HK-2 (cell line): ENCODE measurements around the gene RO60.

Experiments
- DNase-seq: peaks from one replicate; pipeline ENCODE4 v3.0.0-alpha.2; 2018; ENCODE audit not compliant: unreplicated experiment

Gene RO60

GRCh38 chr1:193060938-193061337 lies 1.5 kb downstream of the RO60 start:
- DNase-seq = no peak

- no peak for DNase-seq
Measured at GRCh38 chr1:193062698-193063463, 3.5 kb downstream of the RO60 start.

DNA sequence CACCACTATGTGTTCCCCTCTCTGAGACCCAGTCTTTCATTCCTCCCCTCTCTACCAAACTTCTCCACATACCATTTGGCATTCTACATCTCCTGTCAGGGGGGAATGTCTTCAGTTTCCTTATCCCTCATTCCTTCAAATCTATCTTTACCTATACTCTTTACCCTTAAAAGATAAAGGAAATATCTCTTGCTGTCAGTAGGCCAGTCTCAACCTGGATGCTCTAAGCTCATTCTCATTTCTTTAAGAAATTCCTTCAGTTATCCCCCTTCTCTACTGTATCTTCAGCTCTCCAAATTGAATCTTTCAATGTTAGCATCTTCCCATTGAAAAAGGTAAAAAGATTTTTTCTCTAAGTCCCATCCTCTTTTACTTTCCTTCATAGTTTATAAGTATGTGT lies 6.5 kb downstream of the RO60 start:
- DNase-seq = no peak

DNA sequence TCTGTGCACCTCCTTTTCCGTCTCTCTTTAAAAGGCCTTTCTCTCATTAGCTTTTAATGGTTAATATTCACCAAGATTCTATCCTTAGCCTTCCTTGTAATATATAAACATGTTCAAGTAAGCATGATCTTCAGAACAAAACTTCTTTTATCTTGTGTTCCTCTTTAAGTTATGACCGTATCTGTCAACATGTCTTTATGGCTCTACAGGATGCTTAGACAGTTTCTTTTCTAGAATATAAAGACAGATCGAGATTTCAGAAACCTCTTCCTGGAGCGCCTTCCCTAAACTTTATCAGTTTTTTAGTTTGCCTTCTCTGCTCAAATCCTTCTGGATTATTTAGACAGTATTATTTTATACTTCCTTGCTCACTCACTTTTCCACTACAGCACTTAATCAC lies 7.2 kb downstream of the RO60 start:
- no peak for DNase-seq

GRCh38 chr1:193068013-193068412 lies 8.6 kb downstream of the RO60 start:
- DNase-seq = no peak

- DNase-seq = no peak
Measured at GRCh38 chr1:193069748-193070385, 10.5 kb downstream of the RO60 start.

DNA sequence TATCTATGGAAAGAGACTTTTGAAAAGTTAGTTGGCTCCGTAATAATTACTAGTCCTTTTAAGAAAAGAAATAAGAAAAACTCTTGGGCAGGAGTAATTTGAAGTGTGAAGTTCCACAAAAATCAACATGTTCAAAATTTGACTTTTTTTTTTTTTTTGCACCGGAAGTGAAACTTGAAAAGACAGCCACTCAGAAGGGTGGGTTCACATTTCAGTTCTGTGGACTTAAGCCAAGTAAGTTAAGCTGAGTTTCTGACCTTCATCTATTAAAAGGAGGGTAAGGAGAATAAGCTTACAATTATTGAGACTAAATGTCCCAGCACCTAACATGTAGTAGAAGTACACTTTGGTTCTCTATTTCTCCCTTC lies 11.0 kb downstream of the RO60 start:
- DNase-seq = no peak

DNA sequence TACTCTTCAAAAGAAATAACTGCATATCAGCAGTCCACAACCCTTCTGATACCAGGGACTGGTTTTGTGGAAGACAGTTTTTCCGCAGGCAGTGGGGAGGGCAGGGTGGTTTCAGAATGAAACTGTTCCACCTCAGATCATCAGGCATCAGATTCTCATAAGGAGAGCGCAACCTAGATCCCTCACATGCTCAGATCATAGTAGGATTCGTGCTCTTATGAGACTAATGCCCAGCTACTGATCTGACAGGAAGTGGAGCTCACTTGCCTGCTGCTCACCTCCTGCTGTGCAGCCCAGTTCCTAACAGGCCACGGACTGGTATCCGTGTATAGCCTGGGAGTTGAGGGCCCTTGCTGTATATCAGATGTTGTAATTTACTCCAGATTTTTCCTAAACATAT lies 11.5 kb downstream of the RO60 start:
- no peak for DNase-seq

- no peak for DNase-seq
Measured at GRCh38 chr1:193077991-193078390, 18.6 kb downstream of the RO60 start.

- DNase-seq = no peak
Measured at GRCh38 chr1:193079187-193079586, 19.8 kb downstream of the RO60 start.

DNA sequence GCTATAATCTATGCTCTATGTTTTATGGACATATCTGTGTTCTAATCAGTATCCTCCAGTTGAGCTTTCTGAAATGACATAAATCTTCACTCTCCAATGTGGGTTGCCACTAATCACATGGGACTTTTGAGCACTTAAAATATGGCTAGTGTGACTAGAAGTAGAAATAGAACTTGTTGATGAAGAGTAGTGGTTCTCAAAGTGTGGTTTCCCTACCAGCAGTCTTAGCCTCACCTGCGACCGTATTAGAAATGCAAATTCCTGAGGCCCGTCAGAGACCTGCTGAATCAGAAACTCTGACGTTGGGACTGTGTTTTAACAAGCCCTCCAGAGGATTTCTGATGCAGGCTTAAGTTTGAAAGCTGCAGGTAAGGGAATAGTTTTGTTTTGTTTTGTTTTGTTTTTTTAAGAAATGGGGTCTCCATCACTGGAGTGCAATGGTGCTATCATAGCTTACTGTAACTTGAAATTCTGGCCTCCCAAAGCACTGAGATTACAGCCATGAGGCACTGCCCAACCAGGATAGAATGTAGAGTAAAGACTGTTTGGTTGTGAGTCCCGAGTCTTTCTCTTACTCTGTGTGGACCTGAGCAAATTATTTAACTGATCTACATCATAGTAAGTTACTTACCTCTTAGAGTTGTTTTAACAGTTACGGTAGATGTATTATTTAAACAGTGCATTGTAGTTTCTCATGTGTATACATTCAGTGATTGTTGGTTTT lies 24.1 kb downstream of the RO60 start:
- no peak for DNase-seq

DNA sequence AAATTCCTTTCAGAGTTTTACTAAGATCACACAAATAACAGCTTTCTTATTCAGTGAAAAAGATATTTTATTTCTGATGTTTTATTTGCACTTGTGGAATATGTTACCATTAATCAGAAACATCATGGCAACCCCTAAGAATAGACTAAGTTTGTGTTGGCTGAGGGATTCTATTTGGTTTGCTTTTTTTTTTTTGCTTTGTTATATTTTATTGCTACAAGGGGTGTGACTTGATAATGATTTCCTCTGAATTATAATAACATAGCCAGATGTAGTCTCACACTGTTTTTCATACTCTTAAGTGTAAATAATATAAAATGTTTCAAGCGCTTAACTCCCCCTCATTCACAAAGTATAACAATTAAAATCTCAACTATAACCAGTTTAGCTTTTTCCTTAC lies 25.9 kb downstream of the RO60 start:
- DNase-seq = no peak

DNA sequence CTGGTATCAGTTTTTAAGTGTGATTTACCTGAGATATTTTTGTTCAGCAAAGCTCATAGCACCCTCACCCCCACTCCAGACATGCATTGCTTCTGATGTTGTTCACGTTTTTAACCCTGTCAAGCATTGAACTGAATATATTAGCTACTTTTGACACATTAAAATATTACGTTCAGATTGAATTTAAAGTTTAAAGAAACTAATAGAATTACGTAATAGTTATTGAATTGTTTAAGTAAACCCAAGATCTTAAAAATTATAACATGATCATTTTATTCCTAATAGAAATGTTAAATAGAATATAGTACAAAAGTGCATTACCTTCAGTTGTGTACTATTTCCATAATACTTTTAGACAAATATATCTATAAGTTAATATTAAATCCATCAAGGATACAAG lies 26.9 kb downstream of the RO60 start:
- DNase-seq = no peak

- no peak for DNase-seq
Measured at GRCh38 chr1:193087893-193088292, 28.5 kb downstream of the RO60 start.

DNA sequence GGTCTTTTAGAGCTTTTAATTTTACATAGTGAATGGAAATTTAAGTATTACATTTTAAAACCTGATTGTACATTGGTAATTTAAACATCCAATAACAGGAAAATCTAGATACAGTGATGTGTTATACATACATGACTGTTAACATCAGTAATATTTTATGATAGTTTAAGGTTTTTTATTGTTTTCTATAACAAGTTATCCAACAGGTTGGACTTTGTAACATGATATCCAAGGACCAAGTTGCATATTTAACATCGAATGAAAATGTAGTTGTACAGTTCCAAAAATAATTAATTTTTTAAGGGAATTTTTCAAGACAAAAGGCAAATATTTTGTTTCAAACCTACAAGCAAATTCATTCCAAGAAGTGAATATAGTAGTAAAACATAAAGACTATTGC lies 31.5 kb downstream of the RO60 start:
- no peak for DNase-seq

GRCh38 chr1:193094112-193094511 lies 34.7 kb downstream of the RO60 start:
- DNase-seq = no peak

GRCh38 chr1:193102662-193103061 lies 43.2 kb downstream of the RO60 start:
- DNase-seq = no peak

- no peak for DNase-seq
Measured at GRCh38 chr1:193103759-193104501, 44.5 kb downstream of the RO60 start.

DNA sequence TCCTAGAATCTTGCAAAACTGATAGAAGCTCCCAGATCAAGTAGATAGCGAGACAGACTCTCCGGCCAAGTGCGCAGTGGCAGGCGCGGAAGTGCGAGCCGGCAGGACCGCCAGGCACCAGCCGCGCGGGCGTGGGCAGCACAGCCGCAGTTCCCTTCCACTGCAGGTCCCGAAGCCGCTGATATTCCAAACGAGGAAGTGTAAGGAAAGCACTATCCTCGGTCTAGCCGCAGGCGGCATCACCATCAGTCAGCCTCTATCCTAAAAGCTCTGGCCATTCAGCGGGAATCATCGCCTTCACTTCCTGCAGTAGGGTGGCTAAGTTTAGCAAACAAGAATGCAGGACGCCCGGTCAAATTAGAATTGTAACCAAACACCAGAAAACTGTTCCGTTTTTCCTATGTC lies 45.1 kb downstream of the RO60 start:
- DNase-seq = peak; percentile 60

DNA sequence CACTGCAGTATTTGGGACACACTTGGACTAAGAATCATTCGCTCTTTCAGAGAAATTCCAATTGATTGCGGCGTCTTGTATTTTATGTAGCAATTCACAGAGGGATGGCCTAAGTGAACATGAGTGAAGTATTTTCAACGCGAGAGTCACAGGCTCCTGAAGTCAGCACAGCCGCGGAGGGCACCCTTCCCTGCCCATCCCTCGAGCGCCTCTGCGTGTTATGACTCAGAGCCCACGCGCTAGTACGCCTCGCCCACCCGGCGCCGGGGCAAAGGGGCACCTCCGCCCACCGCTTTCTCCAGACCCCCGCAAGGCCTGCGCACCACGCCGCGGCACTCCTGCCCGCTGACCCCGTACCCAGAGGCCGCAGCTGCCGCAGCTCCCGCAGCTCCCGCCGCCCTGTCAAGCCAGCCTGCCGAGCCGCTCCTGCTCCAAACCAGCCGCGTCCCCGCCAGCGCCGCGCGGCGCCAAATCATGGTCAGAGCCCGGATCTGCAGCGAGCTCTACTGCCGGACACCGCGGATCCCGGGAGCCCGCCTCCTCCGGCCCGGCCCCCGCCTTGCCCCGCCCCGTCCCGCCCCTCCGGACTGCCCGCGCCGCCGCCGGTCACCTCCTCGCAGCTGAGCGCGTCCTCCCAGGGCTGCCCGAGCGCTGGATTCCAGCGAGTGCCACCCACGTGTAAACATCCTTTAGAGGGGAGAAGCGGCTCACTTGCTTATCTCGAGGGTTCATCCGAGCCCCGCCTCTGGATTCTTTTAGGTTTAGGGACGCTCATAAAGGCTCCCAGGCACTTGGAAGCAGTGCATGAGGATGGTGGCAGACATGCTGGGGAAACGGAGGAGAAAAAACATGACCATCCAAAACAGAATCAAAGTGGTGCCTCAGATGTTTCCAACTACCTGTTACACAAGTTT lies 45.8 kb downstream of the RO60 start, which contains the start of gene GLRX2:
GLRX2 (minus strand) TSS at position 508 of the 914 bp plus-strand sequence; CDS start at position 476, 32 bp downstream.
- peak; percentile 93 for DNase-seq

DNA sequence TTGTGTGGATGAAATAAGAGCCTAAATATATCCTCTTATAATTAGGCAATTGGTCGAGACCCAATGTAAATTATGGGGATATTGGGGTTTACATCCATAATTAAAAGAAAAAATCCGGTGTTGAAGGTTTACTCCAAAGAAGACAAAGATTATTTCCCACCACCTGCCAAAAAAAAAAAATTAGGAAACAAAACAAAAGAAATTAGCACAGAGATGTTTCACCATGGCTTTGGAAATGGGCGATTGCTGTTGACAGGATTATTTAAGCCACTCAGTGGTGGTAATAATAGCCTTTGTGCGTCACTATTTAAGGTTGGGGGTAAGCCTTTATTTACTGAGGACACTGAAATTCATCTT lies 46.4 kb downstream of the RO60 start:
- no peak for DNase-seq
